HepG2 (cell line): ENCODE data around the gene MMP17. TPM values are rescaled to one million over a fixed set of nuclear protein-coding genes. Genes with fewer than 3 reads are reported as not detected.

Experiments
- HNF1B ChIP-seq: sonication (generic); formaldehyde crosslinking; IDR thresholded peaks from 2 replicates; pipeline ENCODE4 v1.5.1; 2020; ENCODE audit warnings: mild to moderate bottlenecking, moderate library complexity, missing genetic modification reagents
- JUN ChIP-seq: sonication (generic); formaldehyde crosslinking; IDR thresholded peaks from 2 replicates; pipeline ENCODE4 v1.4.0; 2020; ENCODE audit warnings: mild to moderate bottlenecking, missing genetic modification reagents
- RXRA ChIP-seq: sonication (generic); formaldehyde crosslinking; IDR thresholded peaks from 2 replicates; pipeline ENCODE4 v1.5.1; 2020; ENCODE audit warnings: missing genetic modification reagents
- SOX5 ChIP-seq: IDR thresholded peaks from 2 replicates; pipeline ENCODE4 v1.6.1; 2016; ENCODE audit warnings: borderline replicate concordance
- SRSF9 ChIP-seq: fragments of 200-400 bp; formaldehyde crosslinking; IDR thresholded peaks from 2 replicates; pipeline ENCODE4 v1.6.1; 2018; ENCODE audit warnings: borderline replicate concordance, mild to moderate bottlenecking, low read depth, low read length; ENCODE audit not compliant: insufficient read depth, poor library complexity, severe bottlenecking
- STAT6 ChIP-seq: sonication (generic); formaldehyde crosslinking; IDR thresholded peaks from 2 replicates; pipeline ENCODE4 v1.4.0; 2020; ENCODE audit warnings: missing genetic modification reagents, mild to moderate bottlenecking, borderline replicate concordance
- ZNF160 ChIP-seq: sonication (generic); formaldehyde crosslinking; IDR thresholded peaks from 2 replicates; pipeline ENCODE4 v1.8.0; 2022; ENCODE audit warnings: mild to moderate bottlenecking, inconsistent platforms, missing genetic modification reagents
- ZNF264 ChIP-seq: sonication (generic); formaldehyde crosslinking; IDR thresholded peaks from 2 replicates; pipeline ENCODE4 v1.4.0; 2020; ENCODE audit warnings: missing genetic modification reagents
- ZNF296 ChIP-seq: sonication (generic); formaldehyde crosslinking; conservative IDR thresholded peaks from 2 replicates; pipeline ENCODE4 v1.5.0; 2020; ENCODE audit warnings: mild to moderate bottlenecking, missing genetic modification reagents
- ZNF382 ChIP-seq: sonication (generic); formaldehyde crosslinking; IDR thresholded peaks from 2 replicates; pipeline ENCODE4 v1.5.0; 2020; ENCODE audit warnings: missing genetic modification reagents, mild to moderate bottlenecking, borderline replicate concordance
- ZNF687 ChIP-seq: sonication (generic); formaldehyde crosslinking; IDR thresholded peaks from 2 replicates; pipeline ENCODE4 v1.5.1; 2020; ENCODE audit warnings: mild to moderate bottlenecking, missing genetic modification reagents, moderate library complexity
- ZNF761 ChIP-seq: sonication (generic); formaldehyde crosslinking; conservative IDR thresholded peaks from 2 replicates; pipeline ENCODE4 v1.4.0; 2020; ENCODE audit warnings: mild to moderate bottlenecking, missing genetic modification reagents
- polyA plus RNA-seq, 8 experiments: library from polyadenylated mRNA; depleted of rRNA in 3 of 8; stranded (reverse) in 7 of 8; unstranded in 1 of 8; fragments of >200 nt; fragmentation: Illumina TruSeq in 4 of 8; extraction: Trizol in 4 of 8; gene quantifications; 2 replicates each; pipeline versions ENCODE4 v1.2.1 to v1.2.3, GENCODE V29; 2011 to 2016; ENCODE audit warnings: low read depth in 4 of 8, missing spikeins in 1 of 8, mixed read lengths in 1 of 8; ENCODE audit not compliant: insufficient read depth in 1 of 8
- total RNA-seq, 5 experiments: library from RNA; depleted of rRNA; stranded (reverse); fragments of >200 nt; fragmentation: Illumina TruSeq; extraction: Trizol; gene quantifications; 2 replicates each; pipeline ENCODE4 v1.2.3, GENCODE V29; 2016; ENCODE audit warnings: low read depth in 1 of 5

Gene MMP17
- total and polyA plus RNA-seq, 2 of the 13 experiments (the other 11 are each of a cell fraction or from before 2014, with no cell fraction given): 0.55 to 0.80 TPM

GRCh38 chr12:131860472-131861260, 32.5 kb downstream of the MMP17 start (continued):
- TF ChIP-seq JUN (peak; percentile 85), ZNF687 (CRISPR knock-in tag) (peak; percentile 93), ZNF264 (CRISPR knock-in tag) (peak; percentile 66; the same call in 1 of the 2 replicates), ZNF761 (CRISPR knock-in tag) (peak; percentile 94; the same call in 1 of the 2 replicates), HNF1B (CRISPR knock-in tag) (peak; percentile 56), SRSF9 (no peak), STAT6 (no peak; the same call in 1 of the 2 replicates), RXRA (peak; percentile 99), ZNF296 (peak; percentile 98), ZNF160 (CRISPR knock-in tag) (peak; percentile 81; the same call in 1 of the 2 replicates), SOX5 (CRISPR knock-in tag) (peak; percentile 88), ZNF382 (CRISPR knock-in tag) (no peak)
